Activated CD4-positive, alpha-beta memory T cell treated with anti-CD3 and anti-CD28 coated beads, Interleukin-2, amount 10 ng/mL, durations not matched to agents 7 days and 5 days (primary cell): ENCODE data around the gene ZFP57. TPM values are rescaled to one million over a fixed set of nuclear protein-coding genes. Genes with fewer than 3 reads are reported as not detected.

ENCODE experiments used
- CTCF ChIA-PET: fragments of 350-600 bp; sonication (Branson Sonifier 250); formaldehyde crosslinking; loops from one replicate; lab custom pipeline; 2021; ENCODE audit warnings: antibody characterized with exemption, inconsistent platforms; lab: Charles Lee
- POLR2A ChIA-PET: fragments of 350-600 bp; sonication (Branson Sonifier 250); formaldehyde crosslinking; loops from one replicate; lab custom pipeline; 2021; ENCODE audit warnings: antibody characterized with exemption; lab: Charles Lee
- DNase-seq: peaks from one replicate; pipeline ENCODE4 v3.0.0-alpha.2; 2020
- H3K27ac Mint-ChIP-seq: one replicate; pipeline ENCODE4 v1.8.0; 2021; ENCODE audit warnings: mild to moderate bottlenecking, mixed read lengths
- H3K27me3 Mint-ChIP-seq: one replicate; pipeline ENCODE4 v1.8.0; 2021; ENCODE audit warnings: mixed read lengths
- H3K36me3 Mint-ChIP-seq: one replicate; pipeline ENCODE4 v1.8.0; 2021; ENCODE audit warnings: low read depth, mixed read lengths
- H3K4me1 Mint-ChIP-seq: one replicate; pipeline ENCODE4 v1.8.0; 2021; ENCODE audit warnings: mixed read lengths
- H3K4me3 Mint-ChIP-seq: one replicate; pipeline ENCODE4 v1.8.0; 2021; ENCODE audit warnings: mild to moderate bottlenecking, mixed read lengths
- H3K9me3 Mint-ChIP-seq: one replicate; pipeline ENCODE4 v1.8.0; 2021; ENCODE audit warnings: mixed read lengths
- total RNA-seq, 2 experiments: library from RNA; stranded (reverse); gene quantifications; one replicate each; pipeline ENCODE4 v1.2.3, GENCODE V29; 2021

Gene ZFP57
- total RNA-seq, 2 experiments from 2014 or later: not detected

GRCh38 chr6:29627755-29628418 lies 53.1 kb downstream of the ZFP57 start:
- peak; percentile 45 for DNase-seq
- CTCF ChIA-PET: interaction anchor here (0.6 to 5.1 kb wide), 5 partner anchors 10 to 26 kb away, joined by 3 to 24 read pairs (median 11); no protein-coding TSS in a partner anchor
- Mint-ChIP-seq H3K4me3 (peak overlapping the region; percentile 79), H3K36me3 (peaks cover 10% of the 10 kb centered on the region), H3K27me3 (peaks cover 52% of the 10 kb centered on the region), H3K4me1 (peaks cover 39% of the 10 kb centered on the region), H3K27ac (no peak overlapping the region), H3K9me3 (no peaks in the 10 kb centered on the region)
- POLR2A ChIA-PET: no interaction called here

- CTCF ChIA-PET: interaction anchor here (1.1 to 5.1 kb wide), 4 partner anchors 10 to 27 kb away, joined by 3 to 24 read pairs (median 8); no protein-coding TSS in a partner anchor
- H3K27ac Mint-ChIP-seq: no peak overlapping the region
- peak overlapping the region; percentile 47 for H3K4me3 Mint-ChIP-seq
- POLR2A ChIA-PET: no interaction called here
- no peaks in the 10 kb centered on the region for H3K9me3 Mint-ChIP-seq
- DNase-seq: no peak
- H3K4me1 Mint-ChIP-seq: peaks cover 38% of the 10 kb centered on the region
- H3K27me3 Mint-ChIP-seq: peaks cover 51% of the 10 kb centered on the region
- H3K36me3 Mint-ChIP-seq: peaks cover 10% of the 10 kb centered on the region
Observed at GRCh38 chr6:29626948-29627754, 53.8 kb downstream of the ZFP57 start.

- Mint-ChIP-seq H3K36me3 (peaks cover 9% of the 10 kb centered on the region), H3K9me3 (no peaks in the 10 kb centered on the region), H3K4me3 (no peak overlapping the region), H3K27me3 (peaks cover 36% of the 10 kb centered on the region), H3K27ac (no peak overlapping the region), H3K4me1 (peaks cover 23% of the 10 kb centered on the region)
- CTCF ChIA-PET: interaction anchor here (1.0 to 2.7 kb wide), 3 partner anchors 25 to 28 kb away, joined by 4 to 11 read pairs (median 10); no protein-coding TSS in a partner anchor
- POLR2A ChIA-PET: no interaction called here
- DNase-seq: no peak
Observed at GRCh38 chr6:29625337-29625930, 55.5 kb downstream of the ZFP57 start.

- peaks cover 28% of the 10 kb centered on the region for H3K27me3 Mint-ChIP-seq
- no peaks in the 10 kb centered on the region for H3K9me3 Mint-ChIP-seq
- POLR2A ChIA-PET: interaction anchor here (0.8 kb wide), 1 partner anchor 23 kb away, joined by 3 read pairs; no protein-coding TSS in a partner anchor
- CTCF ChIA-PET: interaction anchor here (1.0 to 2.2 kb wide), 4 partner anchors 9 to 29 kb away, joined by 3 to 10 read pairs (median 4); partner anchors contain the start of gene GABBR1
- no peak for DNase-seq
- peaks cover 14% of the 10 kb centered on the region for H3K36me3 Mint-ChIP-seq
- H3K4me3 Mint-ChIP-seq: no peak overlapping the region
- peaks cover 14% of the 10 kb centered on the region for H3K4me1 Mint-ChIP-seq
- H3K27ac Mint-ChIP-seq: no peak overlapping the region
Observed at GRCh38 chr6:29624520-29624961, 56.4 kb downstream of the ZFP57 start.

Other genes with a start within 250 kb of the ZFP57 start
- gene OR10C1, start 241.8 kb downstream of the ZFP57 start, total RNA-seq: not detected
- gene OR11A1, start 224.1 kb downstream of the ZFP57 start, total RNA-seq: not detected
- gene OR2H1, start 224.0 kb downstream of the ZFP57 start, total RNA-seq: not detected
- gene MAS1L, start 193.2 kb downstream of the ZFP57 start, total RNA-seq: not detected
- under 1 TPM; 0.38 to 0.40 TPM for gene UBD, start 121.4 kb downstream of the ZFP57 start, total RNA-seq
- not detected for gene OR2H2, start 96.0 kb downstream of the ZFP57 start, total RNA-seq
- 10 to 100 TPM; 32.8 to 35.0 TPM for gene GABBR1, start 48.0 kb downstream of the ZFP57 start, total RNA-seq
- not detected for gene MOG, start 24.1 kb downstream of the ZFP57 start, total RNA-seq
- gene HLA-F, start 42.3 kb upstream of the ZFP57 start, total RNA-seq: 100 to 1,000 TPM; 318 to 346 TPM
- under 1 TPM in 1 of 2 experiments, not detected in 1; 0.15 TPM for gene HLA-G, start 146.7 kb upstream of the ZFP57 start, total RNA-seq